SK-N-SH (cell line): ENCODE data around the gene SOAT2. TPM values are rescaled to one million over a fixed set of nuclear protein-coding genes. Genes with fewer than 3 reads are reported as not detected.
A peak's percentile ranks its signal among the peaks of the same experiment; 100 is the strongest.

Source experiments
- CTCF ChIA-PET: fragments of 300-600, 350-600 bp; formaldehyde crosslinking; extraction: SDS; loops from one replicate; lab custom pipeline; 2021; lab: Yijun Ruan, JAX
- POLR2A ChIA-PET: fragments of 350-600 bp; sonication (Branson Sonifier 250); formaldehyde crosslinking; extraction: SDS; loops from one replicate; lab custom pipeline; 2020; ENCODE audit warnings: antibody characterized with exemption, inconsistent platforms; lab: Yijun Ruan, JAX
- DNase-seq: peaks from one replicate; pipeline ENCODE4 v3.0.0; 2012
- H2AFZ ChIP-seq: fragments of 200-600 bp; sonication (generic); 2 replicates; pipeline ENCODE4 v1.8.1; 2016; ENCODE audit warnings: antibody characterized with exemption, mild to moderate bottlenecking, low read depth
- H3F3A ChIP-seq: fragments of 200-600 bp; sonication (generic); replicated peaks from 2 replicates; pipeline ENCODE3; 2016; ENCODE audit warnings: antibody characterized with exemption, mild to moderate bottlenecking; ENCODE audit not compliant: insufficient read depth
- H3K27ac ChIP-seq, 2 experiments: fragments of 200-500 bp in 1 of 2; fragments of 200-600 bp in 1 of 2; sonication (Bioruptor generic) in 1 of 2; sonication (generic), shearing (Covaris generic) in 1 of 2; 2 replicates each; pipeline versions ENCODE4 v1.5.1 to v1.6.1; 2014 to 2016; ENCODE audit warnings: low read depth in 2 of 2, inconsistent platforms in 1 of 2, low read length in 1 of 2, mild to moderate bottlenecking in 1 of 2, mixed read lengths in 1 of 2
- H3K27me3 ChIP-seq: fragments of 200-600 bp; sonication (generic), shearing (Covaris generic); 2 replicates; pipeline ENCODE4 v1.6.1; 2016; ENCODE audit warnings: mixed run types; ENCODE audit not compliant: insufficient read depth
- H3K36me3 ChIP-seq, 2 experiments: fragments of 200-500 bp in 1 of 2; fragments of 200-600 bp in 1 of 2; sonication (Bioruptor generic) in 1 of 2; sonication (generic) in 1 of 2; replicated peaks in 1 of 2; 2 replicates each; pipeline versions ENCODE3 to v1.5.1; 2014 to 2016; ENCODE audit warnings: low read length in 1 of 2, mild to moderate bottlenecking in 1 of 2; ENCODE audit not compliant: insufficient read depth in 2 of 2, control insufficient read depth in 1 of 2
- H3K4me1 ChIP-seq, 2 experiments: fragments of 200-500 bp in 1 of 2; fragments of 200-600 bp in 1 of 2; sonication (Bioruptor generic) in 1 of 2; sonication (generic), shearing (Covaris generic) in 1 of 2; 2 replicates each; pipeline versions ENCODE4 v1.5.1 to v1.6.1; 2014 to 2016; ENCODE audit warnings: low read depth in 1 of 2, low read length in 1 of 2, mixed run types in 1 of 2; ENCODE audit not compliant: insufficient read depth in 2 of 2, control insufficient read depth in 1 of 2
- H3K4me2 ChIP-seq: fragments of 200-600 bp; sonication (generic), shearing (Covaris generic); 2 replicates; pipeline ENCODE4 v1.6.1; 2017; ENCODE audit warnings: mixed run types
- H3K4me3 ChIP-seq, 2 experiments: fragments of 200-500 bp in 1 of 2; fragments of 200-600 bp in 1 of 2; sonication (Bioruptor generic) in 1 of 2; sonication (generic), shearing (Covaris generic) in 1 of 2; 2 replicates each; pipeline versions ENCODE4 v1.5.1 to v1.8.1; 2014 to 2016; ENCODE audit warnings: low read depth in 2 of 2, inconsistent platforms in 1 of 2, low read length in 1 of 2, mild to moderate bottlenecking in 1 of 2, mixed read lengths in 1 of 2, moderate library complexity in 1 of 2
- H3K79me2 ChIP-seq: fragments of 200-600 bp; sonication (generic); 2 replicates; pipeline ENCODE4 v1.8.1; 2017; ENCODE audit warnings: mild to moderate bottlenecking; ENCODE audit not compliant: insufficient read depth
- H3K9ac ChIP-seq: fragments of 200-600 bp; sonication (generic); 2 replicates; pipeline ENCODE4 v1.6.1; 2017; ENCODE audit warnings: mixed run types
- H3K9me2 ChIP-seq: fragments of 200-600 bp; sonication (generic); 2 replicates; pipeline ENCODE4 v1.6.1; 2017; ENCODE audit warnings: mixed run types
- H3K9me3 ChIP-seq: fragments of 200-600 bp; sonication (generic); 2 replicates; pipeline ENCODE4 v1.6.1; 2017; ENCODE audit warnings: mixed run types, mild to moderate bottlenecking, moderate library complexity
- H4K20me1 ChIP-seq: fragments of 200-600 bp; sonication (generic); 2 replicates; pipeline ENCODE4 v1.6.1; 2017; ENCODE audit warnings: mild to moderate bottlenecking, mixed run types; ENCODE audit not compliant: insufficient read depth
- EP300 ChIP-seq, 2 experiments: IDR thresholded peaks; 2 replicates each; pipeline versions ENCODE4 v1.4.0 to v1.6.1; 2012; ENCODE audit warnings: borderline replicate concordance in 1 of 2, low read depth in 1 of 2, low read length in 1 of 2
- EZH2phosphoT487 ChIP-seq: fragments of 200-600 bp; sonication (generic); IDR thresholded peaks from 2 replicates; pipeline ENCODE4 v1.6.1; 2017; ENCODE audit warnings: low read depth, mixed run types, mild to moderate bottlenecking, antibody characterized with exemption, moderate library complexity, borderline replicate concordance
- FOXJ3 ChIP-seq: sonication (generic); formaldehyde crosslinking; IDR thresholded peaks from 2 replicates; pipeline ENCODE4 v1.5.1; 2020; ENCODE audit warnings: mild to moderate bottlenecking, missing genetic modification reagents
- FOXM1 ChIP-seq: IDR thresholded peaks from 2 replicates; pipeline ENCODE4 v1.4.0; 2012; ENCODE audit warnings: low read depth, mild to moderate bottlenecking
- GATA2 ChIP-seq: sonication (generic); formaldehyde crosslinking; IDR thresholded peaks from 2 replicates; pipeline ENCODE4 v1.5.0; 2020; ENCODE audit warnings: mild to moderate bottlenecking, missing genetic modification reagents
- MXI1 ChIP-seq: IDR thresholded peaks from 2 replicates; pipeline ENCODE4 v1.6.1; 2012; ENCODE audit warnings: mild to moderate bottlenecking, low read depth, low read length, improper control_type of control experiment
- NRF1 ChIP-seq: IDR thresholded peaks from 2 replicates; pipeline ENCODE4 v1.6.1; 2012; ENCODE audit warnings: low read depth, mild to moderate bottlenecking, low read length
- POLR2AphosphoS5 ChIP-seq: IDR thresholded peaks from 2 replicates; pipeline ENCODE4 v1.6.1; 2012; ENCODE audit warnings: low read depth, low read length
- RAD21 ChIP-seq: IDR thresholded peaks from 2 replicates; pipeline ENCODE4 v1.6.1; 2012; ENCODE audit warnings: mild to moderate bottlenecking, low read length
- SIN3A ChIP-seq: IDR thresholded peaks from 2 replicates; pipeline ENCODE4 v1.6.1; 2012; ENCODE audit warnings: low read depth, mild to moderate bottlenecking, low read length, moderate library complexity, borderline replicate concordance
- TEAD4 ChIP-seq: IDR thresholded peaks from 2 replicates; pipeline ENCODE4 v1.4.0; 2012; ENCODE audit warnings: mild to moderate bottlenecking, borderline replicate concordance; ENCODE audit not compliant: insufficient read depth
- WGBS: methylation state at CpG from one replicate; pipeline ENCODE4 v1.1.6; 2017; ENCODE audit warnings: low lambda C conversion rate; 5-methylcytosine and 5-hydroxymethylcytosine counted together
- polyA plus RNA-seq, 3 experiments: library from polyadenylated mRNA; depleted of rRNA; stranded (reverse); fragments of >200 nt; gene quantifications; 2 replicates each; pipeline ENCODE4 v1.2.3, GENCODE V29; 2012
- TF ChIP-seq, protein P1 (sequence below): fragments of 150-350 bp; IDR thresholded peaks from 2 replicates; pipeline ENCODE4 v1.6.1; 2016; ENCODE audit warnings: mild to moderate bottlenecking, low read depth, low read length
- TF ChIP-seq, protein P2 (sequence below): IDR thresholded peaks from 2 replicates; pipeline ENCODE4; 2012
- TF ChIP-seq, protein P3 (sequence below): IDR thresholded peaks from 2 replicates; pipeline ENCODE4 v1.4.0; 2012; ENCODE audit warnings: low read depth, borderline replicate concordance
- TF ChIP-seq, protein P4 (sequence below): IDR thresholded peaks from 2 replicates; pipeline ENCODE4 v1.4.0; 2012; ENCODE audit warnings: low read depth
- TF ChIP-seq, protein P5 (sequence below): fragments of 200-600 bp; sonication (generic); IDR thresholded peaks from 2 replicates; pipeline ENCODE4 v1.6.1; 2017; ENCODE audit warnings: antibody characterized with exemption, mild to moderate bottlenecking, moderate library complexity

Gene SOAT2
- polyA plus RNA-seq, 1 of the 3 experiments (the other 2 are of a cell fraction), result 0.18 TPM

DNA sequence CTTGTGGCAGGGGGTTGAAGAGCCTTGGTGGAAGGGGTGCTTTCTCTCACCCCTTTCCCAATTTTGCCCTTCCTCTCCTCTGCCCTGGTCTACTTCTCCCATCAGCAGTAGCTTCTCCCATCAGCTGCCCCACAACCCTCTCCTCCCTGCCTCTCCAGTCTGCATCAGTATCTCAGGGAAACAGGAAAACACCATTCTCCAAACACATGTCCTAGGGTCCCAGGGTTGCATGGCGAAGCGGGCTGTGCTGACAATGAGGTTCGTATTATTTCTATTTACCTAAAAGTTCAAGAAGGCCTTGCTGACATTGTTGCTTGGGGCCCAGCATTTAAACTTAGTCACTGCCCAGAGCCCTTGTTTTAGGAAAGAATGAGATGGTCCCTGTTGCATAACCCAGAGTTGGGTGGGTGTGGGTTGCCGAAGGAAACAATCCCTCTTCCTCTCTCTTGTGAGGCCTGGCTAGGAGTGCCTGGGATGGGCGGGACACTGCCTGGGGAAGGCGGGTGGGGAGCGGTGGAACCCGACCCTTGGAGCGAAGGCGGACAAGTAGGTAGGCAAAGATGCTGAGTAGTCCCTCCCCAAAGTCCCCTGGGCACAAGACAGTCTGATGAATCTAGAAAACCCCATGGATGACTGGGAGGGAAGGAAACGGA lies 7.1 kb upstream of the SOAT2 start:
- DNase-seq, result no peak
- H3K4me1 ChIP-seq, result peaks cover 10 to 25% of the 10 kb centered on the region in 2 experiments; a peak in 2 of 4 replicates
- 81% methylated on average over 8 of the region's 11 CpGs for WGBS
- peak overlapping the region in 1 of 2 experiments; percentile 78; a peak in 1 of 4 replicates for H3K4me3 ChIP-seq
- no peak overlapping the region; the same call in 1 of the 2 replicates for H2AFZ ChIP-seq
- CTCF ChIA-PET, result interaction anchor here (0.7 to 1.5 kb wide), 3 partner anchors 30 to 43 kb away, joined by 3 to 10 read pairs (median 3); no protein-coding TSS in a partner anchor
- H3K9me3 ChIP-seq, result no peaks in the 10 kb centered on the region
- H3K9me2 ChIP-seq, result no peaks in the 10 kb centered on the region
- POLR2A ChIA-PET, result no interaction called here
- H3K9ac ChIP-seq, result peak overlapping the region; percentile 81; the same call in 1 of the 2 replicates
- H4K20me1 ChIP-seq, result no peaks in the 10 kb centered on the region
- H3K27ac ChIP-seq, result peak overlapping the region in 1 of 2 experiments; percentile 98; a peak in 1 of 4 replicates
- no peak for TF ChIP-seq EZH2phosphoT487
- TF ChIP-seq, protein P1, sequence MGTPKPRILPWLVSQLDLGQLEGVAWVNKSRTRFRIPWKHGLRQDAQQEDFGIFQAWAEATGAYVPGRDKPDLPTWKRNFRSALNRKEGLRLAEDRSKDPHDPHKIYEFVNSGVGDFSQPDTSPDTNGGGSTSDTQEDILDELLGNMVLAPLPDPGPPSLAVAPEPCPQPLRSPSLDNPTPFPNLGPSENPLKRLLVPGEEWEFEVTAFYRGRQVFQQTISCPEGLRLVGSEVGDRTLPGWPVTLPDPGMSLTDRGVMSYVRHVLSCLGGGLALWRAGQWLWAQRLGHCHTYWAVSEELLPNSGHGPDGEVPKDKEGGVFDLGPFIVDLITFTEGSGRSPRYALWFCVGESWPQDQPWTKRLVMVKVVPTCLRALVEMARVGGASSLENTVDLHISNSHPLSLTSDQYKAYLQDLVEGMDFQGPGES, result no peak
- TF ChIP-seq, protein P2, sequence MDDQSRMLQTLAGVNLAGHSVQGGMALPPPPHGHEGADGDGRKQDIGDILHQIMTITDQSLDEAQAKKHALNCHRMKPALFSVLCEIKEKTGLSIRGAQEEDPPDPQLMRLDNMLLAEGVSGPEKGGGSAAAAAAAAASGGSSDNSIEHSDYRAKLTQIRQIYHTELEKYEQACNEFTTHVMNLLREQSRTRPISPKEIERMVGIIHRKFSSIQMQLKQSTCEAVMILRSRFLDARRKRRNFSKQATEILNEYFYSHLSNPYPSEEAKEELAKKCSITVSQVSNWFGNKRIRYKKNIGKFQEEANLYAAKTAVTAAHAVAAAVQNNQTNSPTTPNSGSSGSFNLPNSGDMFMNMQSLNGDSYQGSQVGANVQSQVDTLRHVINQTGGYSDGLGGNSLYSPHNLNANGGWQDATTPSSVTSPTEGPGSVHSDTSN, result no peak
- no peak for TF ChIP-seq GATA2 (CRISPR knock-in tag)
- TF ChIP-seq FOXJ3 (CRISPR knock-in tag), result no peak
- TF ChIP-seq, protein P3, sequence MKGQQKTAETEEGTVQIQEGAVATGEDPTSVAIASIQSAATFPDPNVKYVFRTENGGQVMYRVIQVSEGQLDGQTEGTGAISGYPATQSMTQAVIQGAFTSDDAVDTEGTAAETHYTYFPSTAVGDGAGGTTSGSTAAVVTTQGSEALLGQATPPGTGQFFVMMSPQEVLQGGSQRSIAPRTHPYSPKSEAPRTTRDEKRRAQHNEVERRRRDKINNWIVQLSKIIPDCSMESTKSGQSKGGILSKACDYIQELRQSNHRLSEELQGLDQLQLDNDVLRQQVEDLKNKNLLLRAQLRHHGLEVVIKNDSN, result no peak
- TF ChIP-seq RAD21, result no peak
- no peak for TF ChIP-seq SIN3A
- no peak for TF ChIP-seq NRF1
- TF ChIP-seq MXI1, result no peak
- TF ChIP-seq EP300 (IDR thresholded peaks at IDR 0.05; ENCODE audit: borderline replicate concordance in 1 of 2, low read depth in 1 of 2, low read length in 1 of 2), result no peak
- TF ChIP-seq, protein P4, sequence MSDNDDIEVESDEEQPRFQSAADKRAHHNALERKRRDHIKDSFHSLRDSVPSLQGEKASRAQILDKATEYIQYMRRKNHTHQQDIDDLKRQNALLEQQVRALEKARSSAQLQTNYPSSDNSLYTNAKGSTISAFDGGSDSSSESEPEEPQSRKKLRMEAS, result no peak
- no peak for TF ChIP-seq TEAD4
- no peak for TF ChIP-seq FOXM1
- no peak for TF ChIP-seq POLR2AphosphoS5
- TF ChIP-seq, protein P5, sequence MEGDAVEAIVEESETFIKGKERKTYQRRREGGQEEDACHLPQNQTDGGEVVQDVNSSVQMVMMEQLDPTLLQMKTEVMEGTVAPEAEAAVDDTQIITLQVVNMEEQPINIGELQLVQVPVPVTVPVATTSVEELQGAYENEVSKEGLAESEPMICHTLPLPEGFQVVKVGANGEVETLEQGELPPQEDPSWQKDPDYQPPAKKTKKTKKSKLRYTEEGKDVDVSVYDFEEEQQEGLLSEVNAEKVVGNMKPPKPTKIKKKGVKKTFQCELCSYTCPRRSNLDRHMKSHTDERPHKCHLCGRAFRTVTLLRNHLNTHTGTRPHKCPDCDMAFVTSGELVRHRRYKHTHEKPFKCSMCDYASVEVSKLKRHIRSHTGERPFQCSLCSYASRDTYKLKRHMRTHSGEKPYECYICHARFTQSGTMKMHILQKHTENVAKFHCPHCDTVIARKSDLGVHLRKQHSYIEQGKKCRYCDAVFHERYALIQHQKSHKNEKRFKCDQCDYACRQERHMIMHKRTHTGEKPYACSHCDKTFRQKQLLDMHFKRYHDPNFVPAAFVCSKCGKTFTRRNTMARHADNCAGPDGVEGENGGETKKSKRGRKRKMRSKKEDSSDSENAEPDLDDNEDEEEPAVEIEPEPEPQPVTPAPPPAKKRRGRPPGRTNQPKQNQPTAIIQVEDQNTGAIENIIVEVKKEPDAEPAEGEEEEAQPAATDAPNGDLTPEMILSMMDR, result no peak
- TF ChIP-seq, all 33 proteins: peak for 0
- peaks cover 5% of the 10 kb centered on the region in 2 experiments for H3K36me3 ChIP-seq
- peaks cover 30% of the 10 kb centered on the region for H3F3A ChIP-seq
- peaks cover 10% of the 10 kb centered on the region; the same call in 1 of the 2 replicates for H3K79me2 ChIP-seq
- no peaks in the 10 kb centered on the region for H3K27me3 ChIP-seq
- peak overlapping the region; percentile 100 for H3K4me2 ChIP-seq
